HG03066 (cell line): ENCODE data around the gene CHRNE.
"Not testable (repeated sequence)": the region's sequence is repeated elsewhere in the genome, so short reads cannot be mapped to it uniquely, and the experiment has no call there.

Experiments
- ATAC-seq: cut with Tn5 transposase; IDR thresholded peaks from one replicate; pipeline ENCODE4 v1.9.1; 2021; ENCODE audit warnings: low read depth; ENCODE audit not compliant: unreplicated experiment

The CHRNE gene

GRCh38 chr17:4908711-4909496, 6.0 kb upstream of the CHRNE start:
- ATAC-seq: no peak

GRCh38 chr17:4908301-4908700, 5.4 kb upstream of the CHRNE start:
- ATAC-seq: no peak

- ATAC-seq: not testable (repeated sequence)
Observed at GRCh38 chr17:4906642-4907041, 3.7 kb upstream of the CHRNE start.

GRCh38 chr17:4902540-4902939, 358 bp downstream of the CHRNE start:
- no peak for ATAC-seq

- ATAC-seq: no peak
Observed at GRCh38 chr17:4901648-4902344, 1.1 kb downstream of the CHRNE start.

GRCh38 chr17:4901108-4901647, 1.7 kb downstream of the CHRNE start:
- no peak for ATAC-seq

GRCh38 chr17:4900231-4901107, 2.4 kb downstream of the CHRNE start:
- ATAC-seq: no peak

GRCh38 chr17:4899341-4900230, 3.3 kb downstream of the CHRNE start, which contains the start of gene C17orf107:
Gene C17orf107 (plus strand): TSS chr17:4899536. CDS start chr17:4899763, 227 bp downstream.
- ATAC-seq: no peak

- no peak for ATAC-seq
Observed at GRCh38 chr17:4898927-4899326, 4.0 kb downstream of the CHRNE start.

GRCh38 chr17:4898351-4898750, 4.5 kb downstream of the CHRNE start:
- ATAC-seq: no peak

GRCh38 chr17:4897785-4898184, 5.1 kb downstream of the CHRNE start:
- no peak for ATAC-seq

- ATAC-seq: no peak
Observed at GRCh38 chr17:4897198-4897687, 5.7 kb downstream of the CHRNE start.

GRCh38 chr17:4896332-4897197, 6.3 kb downstream of the CHRNE start:
- ATAC-seq: no peak

- ATAC-seq: no peak
Observed at GRCh38 chr17:4895657-4896331, 7.1 kb downstream of the CHRNE start.

- no peak for ATAC-seq
Observed at GRCh38 chr17:4895121-4895520, 7.8 kb downstream of the CHRNE start.

GRCh38 chr17:4893721-4894560, 9.0 kb downstream of the CHRNE start:
- no peak for ATAC-seq

- no peak for ATAC-seq
Observed at GRCh38 chr17:4893272-4893671, 9.6 kb downstream of the CHRNE start.
